ENCODE results near the gene INSC. TPM values are rescaled to one million over a fixed set of nuclear protein-coding genes. Genes with fewer than 3 reads are reported as not detected.

The INSC gene
- total and polyA plus RNA-seq, 2 of the 8 experiments (the other 6 are each of a cell fraction or from before 2014, with no cell fraction given): 0.58 to 0.59 TPM

GRCh38 chr11:15153231-15153630, 38.5 kb downstream of the INSC start:
- Histone ChIP-seq H2BK5ac (ENCODE audit: low read depth, low read length) (no peak overlapping the region), H4K8ac (ENCODE audit: extremely low read depth, insufficient read depth, low read length) (no peak overlapping the region), H3K27ac (ENCODE audit: low read depth, low read length) (no peak overlapping the region), H3K79me1 (ENCODE audit: low read depth, low read length) (no peaks in the 10 kb centered on the region), H3K79me2 (ENCODE audit: control insufficient read depth in 1 of 2, insufficient read depth in 2 of 2, low read length in 2 of 2) (no peaks in the 10 kb centered on the region), H3K14ac (ENCODE audit: insufficient read length) (no peak overlapping the region), H3K27me3 (replicated peaks in 1 of 4; ENCODE audit: control insufficient read depth in 3 of 4, extremely low read depth in 1 of 4, insufficient read depth in 3 of 4, low read length in 3 of 4) (no peaks in the 10 kb centered on the region), H3K4me2 (ENCODE audit: insufficient read depth in 1 of 2, low read depth in 2 of 2, low read length in 2 of 2) (no peak overlapping the region), H2BK15ac (ENCODE audit: low read length) (no peak overlapping the region), H2BK20ac (ENCODE audit: low read length) (no peak overlapping the region), H4K5ac (ENCODE audit: insufficient read length, low read depth, low read length) (no peak overlapping the region), H4K20me1 (replicated peaks in 1 of 2; ENCODE audit: control insufficient read depth in 1 of 2, insufficient read depth in 2 of 2, low read length in 2 of 2) (no peaks in the 10 kb centered on the region), H2AFZ (ENCODE audit: low read length) (no peak overlapping the region), H4K91ac (replicated peaks; ENCODE audit: insufficient read length, low read length) (no peak overlapping the region), H2BK12ac (ENCODE audit: low read depth, low read length) (no peak overlapping the region), H2BK120ac (replicated peaks; ENCODE audit: low read depth, low read length) (no peak overlapping the region), H3K9ac (replicated peaks in 1 of 4; ENCODE audit: extremely low read depth in 1 of 4, low read depth in 3 of 4, low read length in 3 of 4) (no peak overlapping the region; a peak in 1 of 7 replicates), H3K56ac (replicated peaks; ENCODE audit: insufficient read length, low read depth, low read length) (no peak overlapping the region), H3K4me3 (ENCODE audit: extremely low read depth in 1 of 4, insufficient read depth in 2 of 4, low read depth in 3 of 4, low read length in 4 of 4) (no peak overlapping the region), H3K9me3 (ENCODE audit: insufficient read depth in 2 of 2, low read depth in 1 of 2, low read length in 1 of 2) (no peaks in the 10 kb centered on the region), H3K4ac (replicated peaks; ENCODE audit: insufficient read length, low read depth, low read length) (no peak overlapping the region), H3K18ac (ENCODE audit: extremely low read depth, low read length) (no peak overlapping the region), H2AK5ac (ENCODE audit: low read depth, low read length) (no peak overlapping the region), H3K4me1 (replicated peaks in 1 of 4; ENCODE audit: control insufficient read depth in 3 of 4, insufficient read depth in 4 of 4, low read length in 3 of 4) (no peaks in the 10 kb centered on the region), H3K23me2 (ENCODE audit: low read depth, low read length) (no peaks in the 10 kb centered on the region; the same call in 1 of the 2 replicates), H3K23ac (ENCODE audit: insufficient read length) (no peak overlapping the region), H3K36me3 (ENCODE audit: control insufficient read depth in 2 of 4, insufficient read depth in 4 of 4, low read length in 3 of 4) (no peaks in the 10 kb centered on the region)
- ChIA-PET CTCF (ENCODE audit: partially characterized antibody) (interaction anchor here (0.9 to 2.0 kb wide), 6 partner anchors 9 to 55 kb away, joined by 3 to 7 read pairs (median 4); partner anchors contain the start of gene INSC), POLR2A (ENCODE audit: partially characterized antibody) (interaction anchor here (0.6 kb wide), 1 partner anchor 1101 kb away, joined by 3 read pairs; no protein-coding TSS in a partner anchor)
- FAIRE-seq (no peak), DNase-seq (ENCODE audit: low read depth in 1 of 2, low spot score in 2 of 2) (no peak)
- no peak for TF ChIP-seq RAD21 (IDR thresholded peaks at IDR 0.05 in 1 of 2, conservative IDR thresholded peaks at IDR 0.05 in 1 of 2; ENCODE audit: low read depth in 2 of 2, low read length in 2 of 2)
